T-helper 22 cell (primary cell): Measurements from ENCODE around the gene SLIT1.

Experiments
- DNase-seq: peaks from one replicate; pipeline ENCODE4 v3.0.0-alpha.2; 2020; ENCODE audit warnings: low read depth

SLIT1 gene

GRCh38 chr10:97139651-97140048 lies 46.1 kb downstream of the SLIT1 start:
- DNase-seq = no peak

GRCh38 chr10:97138846-97139245 lies 46.9 kb downstream of the SLIT1 start:
- DNase-seq = no peak

GRCh38 chr10:97138174-97138573 lies 47.6 kb downstream of the SLIT1 start:
- DNase-seq = no peak

GRCh38 chr10:97136756-97137155 lies 49.0 kb downstream of the SLIT1 start:
- DNase-seq = no peak

- no peak for DNase-seq
Measured at GRCh38 chr10:97135464-97135863, 50.3 kb downstream of the SLIT1 start.

GRCh38 chr10:97134983-97135382 lies 50.8 kb downstream of the SLIT1 start:
- no peak for DNase-seq

- no peak for DNase-seq
Measured at GRCh38 chr10:97134110-97134509, 51.6 kb downstream of the SLIT1 start.

GRCh38 chr10:97132273-97132672 lies 53.5 kb downstream of the SLIT1 start:
- DNase-seq = no peak

- DNase-seq = no peak
Measured at GRCh38 chr10:97131666-97132065, 54.1 kb downstream of the SLIT1 start.

- no peak for DNase-seq
Measured at GRCh38 chr10:97131181-97131628, 54.6 kb downstream of the SLIT1 start.

- no peak for DNase-seq
Measured at GRCh38 chr10:97129666-97130065, 56.1 kb downstream of the SLIT1 start.

- DNase-seq = no peak
Measured at GRCh38 chr10:97128516-97129154, 57.1 kb downstream of the SLIT1 start.

GRCh38 chr10:97128039-97128492 lies 57.7 kb downstream of the SLIT1 start:
- DNase-seq = no peak

GRCh38 chr10:97127509-97127908 lies 58.2 kb downstream of the SLIT1 start:
- DNase-seq = no peak

GRCh38 chr10:97124211-97124610 lies 61.5 kb downstream of the SLIT1 start:
- no peak for DNase-seq

GRCh38 chr10:97123765-97124164 lies 62.0 kb downstream of the SLIT1 start:
- no peak for DNase-seq

GRCh38 chr10:97121041-97121440 lies 64.7 kb downstream of the SLIT1 start:
- DNase-seq = no peak

- DNase-seq = no peak
Measured at GRCh38 chr10:97120370-97120769, 65.4 kb downstream of the SLIT1 start.

GRCh38 chr10:97119058-97119745 lies 66.6 kb downstream of the SLIT1 start:
- no peak for DNase-seq

GRCh38 chr10:97117372-97117771 lies 68.4 kb downstream of the SLIT1 start:
- no peak for DNase-seq

- DNase-seq = no peak
Measured at GRCh38 chr10:97116462-97117162, 69.1 kb downstream of the SLIT1 start.

- no peak for DNase-seq
Measured at GRCh38 chr10:97115846-97116245, 69.9 kb downstream of the SLIT1 start.

- no peak for DNase-seq
Measured at GRCh38 chr10:97111615-97112014, 74.1 kb downstream of the SLIT1 start.
